ENCODE data around the gene TEX53.

- TF ChIP-seq POLR2A (IDR thresholded peaks at IDR 0.05): no peak
- no peak for TF ChIP-seq CTCF (IDR thresholded peaks at IDR 0.05)
- TF ChIP-seq POLR2AphosphoS5 (IDR thresholded peaks at IDR 0.05): no peak
- TF ChIP-seq EP300 (IDR thresholded peaks at IDR 0.05): no peak
These were observed 15.6 kb downstream of the TEX53 start for GRCh38 chr9:114641967-114642366.
